ENCODE measurements around the gene CRYBA2. TPM values are rescaled to one million over a fixed set of nuclear protein-coding genes. Genes with fewer than 3 reads are reported as not detected.

CRYBA2 gene
- total and polyA plus RNA-seq, 9 of the 15 experiments (the other 6 are each of a cell fraction or from before 2014, with no cell fraction given): 0.11 to 1.8 (median 0.62) TPM; not detected in 5

- TF ChIP-seq GABPB2 (CRISPR knock-in tag; conservative IDR thresholded peaks at IDR 0.05) (no peak), TAL1 (IDR thresholded peaks at IDR 0.05) (peak; percentile 61), KDM1A (IDR thresholded peaks at IDR 0.05) (0 out of 4 replicates have a peak, but pooled peaks of 1 of the 2 experiments have one; percentile 15), NELFE (IDR thresholded peaks at IDR 0.05; ENCODE audit: insufficient read depth, insufficient read length) (no peak), CBFA2T3 (IDR thresholded peaks at IDR 0.05) (peak; percentile 84), ARID1B (IDR thresholded peaks at IDR 0.05) (peak; percentile 76), SAP30 (IDR thresholded peaks at IDR 0.05; ENCODE audit: borderline replicate concordance, insufficient read depth, low read depth, low read length, poor library complexity, severe bottlenecking) (no peak), U2AF2 (optimal IDR thresholded peaks at IDR 0.05; ENCODE audit: low read depth, low read length) (no peak), GATA2 (CRISPR knock-in tag; IDR thresholded peaks at IDR 0.05) (0 out of 2 replicates have a peak, but pooled peaks have one; percentile 19), FOXP1 (CRISPR knock-in tag; IDR thresholded peaks at IDR 0.05) (no peak), DPF2 (IDR thresholded peaks at IDR 0.05) (peak; percentile 45; the same call in 1 of the 2 replicates), MCM5 (IDR thresholded peaks at IDR 0.05; ENCODE audit: low read depth) (no peak), EHMT2 (IDR thresholded peaks at IDR 0.05) (no peak), MTA2 (IDR thresholded peaks at IDR 0.05; ENCODE audit: low read depth) (0 out of 2 replicates have a peak, but pooled peaks have one; percentile 15)
These were observed 48.3 kb downstream of the CRYBA2 start (continued) for GRCh38 chr2:218944759-218945404.

MicroRNAs encoded within 50 kb of the gene (microRNA counts, 767-probe panel; counts per million panel counts)
- 1,344 counts per million, percentile 32 among the panel's probes with 10 or more counts for microRNA hsa-miR-375

Small RNA genes lying within 50 kb of the gene (microRNA-seq; reads per million reads assigned to microRNA genes)
- gene MIR375 (ENCODE audit: borderline microRNAs expressed): 21.6 reads per million, percentile 66 among the genes with 10 or more reads in this experiment

Small RNA genes lying within 50 kb of the gene (small RNA-seq; reads per million reads assigned to genes)
- 6.9 reads per million, percentile 94 among the genes with 10 or more reads in this experiment for gene MIR375

Other genes starting within 250 kb of the CRYBA2 start
Only the 7 nearest of the 16 such genes appear.
- gene PRKAG3, start 161.6 kb downstream of the CRYBA2 start, total RNA-seq (2014; rRNA removed): not detected in 2 replicates
- gene PRKAG3, start 161.6 kb downstream of the CRYBA2 start, total RNA-seq (2014; rRNA removed; fragmentation: Illumina TruSeq; extraction: Trizol): not detected in 2 replicates
- gene PRKAG3, start 161.6 kb downstream of the CRYBA2 start, total RNA-seq (2015; rRNA removed; fragmentation: Illumina TruSeq; extraction: Trizol): not detected in 2 replicates
- not detected in 2 replicates for gene PRKAG3, start 161.6 kb downstream of the CRYBA2 start, total RNA-seq (2021)
- not detected in 2 replicates for gene PRKAG3, start 161.6 kb downstream of the CRYBA2 start, polyA plus RNA-seq (2011; rRNA removed)
- not detected in 2 replicates for gene PRKAG3, start 161.6 kb downstream of the CRYBA2 start, polyA plus RNA-seq (2014; fragmentation: Illumina TruSeq; extraction: Trizol)
- not detected for gene PRKAG3, start 161.6 kb downstream of the CRYBA2 start, polyA plus RNA-seq (2014; fragmentation: Nextera tagmentation; extraction: Ambion mirVana)
- not detected in 2 replicates for gene PRKAG3, start 161.6 kb downstream of the CRYBA2 start, polyA plus RNA-seq (2014; rRNA removed)
- gene WNT6, start 133.6 kb downstream of the CRYBA2 start, total RNA-seq (2014; rRNA removed): not detected in 2 replicates
- gene WNT6, start 133.6 kb downstream of the CRYBA2 start, total RNA-seq (2014; rRNA removed; fragmentation: Illumina TruSeq; extraction: Trizol): not detected in 2 replicates
- not detected in 2 replicates for gene WNT6, start 133.6 kb downstream of the CRYBA2 start, total RNA-seq (2015; rRNA removed; fragmentation: Illumina TruSeq; extraction: Trizol)
- not detected in 2 replicates for gene WNT6, start 133.6 kb downstream of the CRYBA2 start, total RNA-seq (2021)
- gene WNT6, start 133.6 kb downstream of the CRYBA2 start, polyA plus RNA-seq (2011; rRNA removed): not detected in 2 replicates
- gene WNT6, start 133.6 kb downstream of the CRYBA2 start, polyA plus RNA-seq (2014; fragmentation: Illumina TruSeq; extraction: Trizol): not detected in 2 replicates
- not detected for gene WNT6, start 133.6 kb downstream of the CRYBA2 start, polyA plus RNA-seq (2014; fragmentation: Nextera tagmentation; extraction: Ambion mirVana)
- gene WNT6, start 133.6 kb downstream of the CRYBA2 start, polyA plus RNA-seq (2014; rRNA removed): not detected in 2 replicates
- gene WNT10A, start 112.6 kb downstream of the CRYBA2 start, total RNA-seq (2014; rRNA removed): not detected in 2 replicates
- gene WNT10A, start 112.6 kb downstream of the CRYBA2 start, total RNA-seq (2014; rRNA removed; fragmentation: Illumina TruSeq; extraction: Trizol): not detected in 2 replicates
- not detected in 2 replicates for gene WNT10A, start 112.6 kb downstream of the CRYBA2 start, total RNA-seq (2015; rRNA removed; fragmentation: Illumina TruSeq; extraction: Trizol)
- not detected in 2 replicates for gene WNT10A, start 112.6 kb downstream of the CRYBA2 start, total RNA-seq (2021)
- gene WNT10A, start 112.6 kb downstream of the CRYBA2 start, polyA plus RNA-seq (2011; rRNA removed): not detected in 2 replicates
- not detected in 2 replicates for gene WNT10A, start 112.6 kb downstream of the CRYBA2 start, polyA plus RNA-seq (2014; fragmentation: Illumina TruSeq; extraction: Trizol)
- gene WNT10A, start 112.6 kb downstream of the CRYBA2 start, polyA plus RNA-seq (2014; fragmentation: Nextera tagmentation; extraction: Ambion mirVana): not detected
- not detected in 2 replicates for gene WNT10A, start 112.6 kb downstream of the CRYBA2 start, polyA plus RNA-seq (2014; rRNA removed)
- not detected in 2 replicates for gene CDK5R2, start 33.8 kb downstream of the CRYBA2 start, total RNA-seq (2014; rRNA removed)
- gene CDK5R2, start 33.8 kb downstream of the CRYBA2 start, total RNA-seq (2014; rRNA removed; fragmentation: Illumina TruSeq; extraction: Trizol): not detected in 2 replicates
- gene CDK5R2, start 33.8 kb downstream of the CRYBA2 start, total RNA-seq (2015; rRNA removed; fragmentation: Illumina TruSeq; extraction: Trizol): not detected in 2 replicates
- gene CDK5R2, start 33.8 kb downstream of the CRYBA2 start, total RNA-seq (2021): 0.09 TPM in 1 of 2 replicates, not detected in the other
- gene CDK5R2, start 33.8 kb downstream of the CRYBA2 start, polyA plus RNA-seq (2011; rRNA removed): not detected in 2 replicates
- not detected in 2 replicates for gene CDK5R2, start 33.8 kb downstream of the CRYBA2 start, polyA plus RNA-seq (2014; fragmentation: Illumina TruSeq; extraction: Trizol)
- gene CDK5R2, start 33.8 kb downstream of the CRYBA2 start, polyA plus RNA-seq (2014; fragmentation: Nextera tagmentation; extraction: Ambion mirVana): not detected
- not detected in 2 replicates for gene CDK5R2, start 33.8 kb downstream of the CRYBA2 start, polyA plus RNA-seq (2014; rRNA removed)
- 0.45 and 0.57 TPM in 2 replicates for gene FEV, start 8.2 kb downstream of the CRYBA2 start, total RNA-seq (2014; rRNA removed)
- gene FEV, start 8.2 kb downstream of the CRYBA2 start, total RNA-seq (2014; rRNA removed; fragmentation: Illumina TruSeq; extraction: Trizol): 0.29 TPM in 1 of 2 replicates, not detected in the other
- 0.36 and 0.49 TPM in 2 replicates for gene FEV, start 8.2 kb downstream of the CRYBA2 start, total RNA-seq (2015; rRNA removed; fragmentation: Illumina TruSeq; extraction: Trizol)
- 1.6 and 2.4 TPM in 2 replicates for gene FEV, start 8.2 kb downstream of the CRYBA2 start, total RNA-seq (2021)
- 1.1 TPM in 2 replicates for gene FEV, start 8.2 kb downstream of the CRYBA2 start, polyA plus RNA-seq (2011; rRNA removed)
- gene FEV, start 8.2 kb downstream of the CRYBA2 start, polyA plus RNA-seq (2014; fragmentation: Illumina TruSeq; extraction: Trizol): 0.79 and 0.83 TPM in 2 replicates
- gene FEV, start 8.2 kb downstream of the CRYBA2 start, polyA plus RNA-seq (2014; fragmentation: Nextera tagmentation; extraction: Ambion mirVana): under 1 TPM; 0.08 to 0.14 TPM
- 0.78 and 1.7 TPM in 2 replicates for gene FEV, start 8.2 kb downstream of the CRYBA2 start, polyA plus RNA-seq (2014; rRNA removed)
- gene CFAP65, start 48.1 kb upstream of the CRYBA2 start, total RNA-seq (2014; rRNA removed): not detected in 2 replicates
- gene CFAP65, start 48.1 kb upstream of the CRYBA2 start, total RNA-seq (2014; rRNA removed; fragmentation: Illumina TruSeq; extraction: Trizol): not detected in 2 replicates
- not detected in 2 replicates for gene CFAP65, start 48.1 kb upstream of the CRYBA2 start, total RNA-seq (2015; rRNA removed; fragmentation: Illumina TruSeq; extraction: Trizol)
- gene CFAP65, start 48.1 kb upstream of the CRYBA2 start, total RNA-seq (2021): not detected in 2 replicates
- gene CFAP65, start 48.1 kb upstream of the CRYBA2 start, polyA plus RNA-seq (2011; rRNA removed): not detected in 2 replicates
- gene CFAP65, start 48.1 kb upstream of the CRYBA2 start, polyA plus RNA-seq (2014; fragmentation: Illumina TruSeq; extraction: Trizol): not detected in 2 replicates
- gene CFAP65, start 48.1 kb upstream of the CRYBA2 start, polyA plus RNA-seq (2014; fragmentation: Nextera tagmentation; extraction: Ambion mirVana): not detected
- not detected in 2 replicates for gene CFAP65, start 48.1 kb upstream of the CRYBA2 start, polyA plus RNA-seq (2014; rRNA removed)
- gene IHH, start 67.5 kb upstream of the CRYBA2 start, total RNA-seq (2014; rRNA removed): not detected in 2 replicates
- gene IHH, start 67.5 kb upstream of the CRYBA2 start, total RNA-seq (2014; rRNA removed; fragmentation: Illumina TruSeq; extraction: Trizol): not detected in 2 replicates
- not detected in 2 replicates for gene IHH, start 67.5 kb upstream of the CRYBA2 start, total RNA-seq (2015; rRNA removed; fragmentation: Illumina TruSeq; extraction: Trizol)
- 0.07 TPM in 1 of 2 replicates, not detected in the other for gene IHH, start 67.5 kb upstream of the CRYBA2 start, total RNA-seq (2021)
- gene IHH, start 67.5 kb upstream of the CRYBA2 start, polyA plus RNA-seq (2011; rRNA removed): not detected in 2 replicates
- not detected in 2 replicates for gene IHH, start 67.5 kb upstream of the CRYBA2 start, polyA plus RNA-seq (2014; fragmentation: Illumina TruSeq; extraction: Trizol)
- not detected for gene IHH, start 67.5 kb upstream of the CRYBA2 start, polyA plus RNA-seq (2014; fragmentation: Nextera tagmentation; extraction: Ambion mirVana)
- gene IHH, start 67.5 kb upstream of the CRYBA2 start, polyA plus RNA-seq (2014; rRNA removed): not detected in 2 replicates

Measured in K562 (cell line).